OCI-LY1 (cell line): Measurements from ENCODE around the gene FBXO9.
"Not testable (repeated sequence)": the region's sequence is repeated elsewhere in the genome, so short reads cannot be mapped to it uniquely, and the experiment has no call there.

ENCODE experiments used
- EZH2 ChIP-seq: fragments of 200-600 bp; sonication (generic), shearing (Covaris generic); IDR thresholded peaks from 2 replicates; pipeline ENCODE4 v1.8.0; 2017; ENCODE audit warnings: borderline replicate concordance, mixed run types, mild to moderate bottlenecking, antibody characterized with exemption, low read length, moderate library complexity, mixed read lengths
- TF ChIP-seq, protein P1 (sequence below): fragments of 200-600 bp; sonication (generic), shearing (Covaris generic); IDR thresholded peaks from 2 replicates; pipeline ENCODE4 v1.5.1; 2017; ENCODE audit warnings: mild to moderate bottlenecking, antibody characterized with exemption, low read length, moderate library complexity, mixed read lengths

DNA sequence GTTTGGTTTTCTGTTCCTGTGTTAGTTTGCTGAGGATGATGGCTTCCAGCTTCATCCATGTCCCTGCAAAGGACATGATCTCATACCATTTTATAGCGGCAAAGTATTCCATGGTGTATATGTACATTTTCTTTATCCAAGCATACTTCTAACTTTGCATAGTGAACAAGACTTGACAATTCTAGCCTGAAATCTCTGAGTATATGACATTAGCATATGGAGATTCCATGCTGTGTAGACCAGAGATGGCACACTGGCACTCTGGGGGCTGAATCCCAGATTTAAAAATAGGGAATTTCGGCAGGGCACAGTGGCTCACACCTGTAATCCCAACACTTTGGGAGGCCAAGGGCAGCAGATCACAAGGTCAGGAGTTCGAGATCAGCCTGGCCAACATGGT is 13.1 kb upstream of the FBXO9 start:
- TF ChIP-seq, protein P1, sequence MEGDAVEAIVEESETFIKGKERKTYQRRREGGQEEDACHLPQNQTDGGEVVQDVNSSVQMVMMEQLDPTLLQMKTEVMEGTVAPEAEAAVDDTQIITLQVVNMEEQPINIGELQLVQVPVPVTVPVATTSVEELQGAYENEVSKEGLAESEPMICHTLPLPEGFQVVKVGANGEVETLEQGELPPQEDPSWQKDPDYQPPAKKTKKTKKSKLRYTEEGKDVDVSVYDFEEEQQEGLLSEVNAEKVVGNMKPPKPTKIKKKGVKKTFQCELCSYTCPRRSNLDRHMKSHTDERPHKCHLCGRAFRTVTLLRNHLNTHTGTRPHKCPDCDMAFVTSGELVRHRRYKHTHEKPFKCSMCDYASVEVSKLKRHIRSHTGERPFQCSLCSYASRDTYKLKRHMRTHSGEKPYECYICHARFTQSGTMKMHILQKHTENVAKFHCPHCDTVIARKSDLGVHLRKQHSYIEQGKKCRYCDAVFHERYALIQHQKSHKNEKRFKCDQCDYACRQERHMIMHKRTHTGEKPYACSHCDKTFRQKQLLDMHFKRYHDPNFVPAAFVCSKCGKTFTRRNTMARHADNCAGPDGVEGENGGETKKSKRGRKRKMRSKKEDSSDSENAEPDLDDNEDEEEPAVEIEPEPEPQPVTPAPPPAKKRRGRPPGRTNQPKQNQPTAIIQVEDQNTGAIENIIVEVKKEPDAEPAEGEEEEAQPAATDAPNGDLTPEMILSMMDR: not testable (repeated sequence)
- not testable (repeated sequence) for TF ChIP-seq EZH2
